ENCODE measurements around the gene SCLY. TPM values are rescaled to one million over a fixed set of nuclear protein-coding genes. Genes with fewer than 3 reads are reported as not detected.
A peak's percentile ranks its signal among the peaks of the same experiment; 100 is the strongest.

SCLY gene
- total RNA-seq, 1 experiment from 2014 or later = 8.7 TPM

DNA sequence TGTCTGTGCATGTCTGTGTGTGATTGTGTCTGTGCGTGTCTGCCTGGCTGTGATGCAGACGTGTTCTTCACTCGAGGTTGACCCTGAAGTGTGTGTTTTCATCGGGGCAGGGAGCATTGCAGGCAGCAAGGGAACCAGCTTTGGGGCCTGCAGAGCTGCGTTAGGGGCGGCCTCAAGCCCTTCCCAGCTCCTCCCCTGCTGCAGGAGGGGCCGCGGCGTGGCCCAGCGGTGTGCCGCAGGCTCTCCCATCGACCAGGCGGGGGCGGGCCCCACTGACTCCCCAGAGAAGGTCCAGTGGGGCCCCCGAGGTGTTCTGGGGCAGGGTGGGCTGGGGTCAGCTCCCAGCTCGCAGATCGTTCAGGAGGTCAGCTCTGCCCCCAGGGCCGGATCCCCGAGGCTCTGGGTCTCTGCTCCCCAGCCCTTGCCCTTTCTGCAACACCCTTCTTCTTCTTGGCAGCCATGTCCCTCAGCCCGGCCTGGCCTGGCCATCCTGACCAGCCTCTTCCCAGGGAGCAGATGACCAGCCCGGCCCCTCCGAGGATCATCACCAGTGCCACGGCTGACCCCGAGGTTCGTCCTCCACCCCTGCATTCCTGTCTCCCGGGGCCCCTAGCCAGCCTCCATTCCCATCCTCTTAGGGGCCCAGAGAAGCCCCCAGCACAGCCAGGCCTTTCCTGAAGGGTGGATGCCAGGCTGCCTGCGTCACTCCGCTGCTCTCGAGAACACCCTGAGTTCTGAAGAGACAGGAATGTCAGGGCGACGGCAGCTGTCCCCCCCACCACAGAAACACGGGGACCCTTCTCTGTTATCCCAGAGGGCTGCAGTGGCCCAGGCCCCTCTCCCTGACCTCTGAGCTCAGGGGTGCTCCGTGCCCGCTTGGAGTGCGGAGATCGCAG lies 66.6 kb downstream of the SCLY start:
- no peak for DNase-seq (ENCODE audit: low read depth)

DNA sequence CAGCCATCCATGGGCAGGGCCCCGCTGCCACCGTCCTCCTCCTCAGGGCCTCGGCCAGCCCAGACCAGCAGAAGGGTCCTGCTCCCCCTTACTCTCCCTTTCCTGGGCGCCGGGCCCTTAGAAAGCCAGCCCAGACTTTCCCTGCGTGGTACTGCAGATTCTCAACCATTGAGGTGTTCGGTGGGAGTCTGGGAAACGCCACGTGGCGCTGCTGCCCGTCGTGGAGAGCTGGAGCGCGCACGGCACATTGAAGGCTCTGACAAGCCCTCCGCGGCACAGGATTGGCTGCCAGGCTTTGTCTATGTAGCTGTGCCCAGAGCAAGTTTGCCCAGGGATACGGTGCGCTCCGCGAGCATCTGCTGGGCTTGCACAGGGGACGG lies 67.2 kb downstream of the SCLY start:
- DNase-seq (ENCODE audit: low read depth) = no peak

DNA sequence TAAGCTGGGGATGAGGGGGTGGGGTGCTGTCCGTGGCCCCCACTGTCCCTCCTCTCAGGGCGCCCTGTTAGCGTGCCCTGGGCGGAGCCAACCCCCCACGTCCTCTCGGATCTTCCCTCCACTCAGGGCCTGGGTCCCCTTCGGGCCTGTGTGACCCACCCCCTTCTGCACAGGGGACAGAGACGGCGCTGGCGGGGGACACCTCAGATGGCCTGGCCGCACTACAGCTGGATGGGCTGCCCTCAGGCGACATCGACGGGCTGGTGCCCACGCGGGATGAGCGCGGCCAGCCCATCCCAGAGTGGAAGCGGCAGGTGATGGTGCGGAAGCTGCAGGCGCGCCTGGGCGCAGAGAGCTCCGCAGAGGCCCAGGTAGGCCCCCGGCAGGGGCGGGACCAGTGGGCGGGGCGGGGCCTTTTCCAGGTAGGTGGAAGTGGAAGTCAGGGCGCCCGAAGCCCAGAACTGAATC lies 67.8 kb downstream of the SCLY start:
- DNase-seq (ENCODE audit: low read depth) = no peak

DNA sequence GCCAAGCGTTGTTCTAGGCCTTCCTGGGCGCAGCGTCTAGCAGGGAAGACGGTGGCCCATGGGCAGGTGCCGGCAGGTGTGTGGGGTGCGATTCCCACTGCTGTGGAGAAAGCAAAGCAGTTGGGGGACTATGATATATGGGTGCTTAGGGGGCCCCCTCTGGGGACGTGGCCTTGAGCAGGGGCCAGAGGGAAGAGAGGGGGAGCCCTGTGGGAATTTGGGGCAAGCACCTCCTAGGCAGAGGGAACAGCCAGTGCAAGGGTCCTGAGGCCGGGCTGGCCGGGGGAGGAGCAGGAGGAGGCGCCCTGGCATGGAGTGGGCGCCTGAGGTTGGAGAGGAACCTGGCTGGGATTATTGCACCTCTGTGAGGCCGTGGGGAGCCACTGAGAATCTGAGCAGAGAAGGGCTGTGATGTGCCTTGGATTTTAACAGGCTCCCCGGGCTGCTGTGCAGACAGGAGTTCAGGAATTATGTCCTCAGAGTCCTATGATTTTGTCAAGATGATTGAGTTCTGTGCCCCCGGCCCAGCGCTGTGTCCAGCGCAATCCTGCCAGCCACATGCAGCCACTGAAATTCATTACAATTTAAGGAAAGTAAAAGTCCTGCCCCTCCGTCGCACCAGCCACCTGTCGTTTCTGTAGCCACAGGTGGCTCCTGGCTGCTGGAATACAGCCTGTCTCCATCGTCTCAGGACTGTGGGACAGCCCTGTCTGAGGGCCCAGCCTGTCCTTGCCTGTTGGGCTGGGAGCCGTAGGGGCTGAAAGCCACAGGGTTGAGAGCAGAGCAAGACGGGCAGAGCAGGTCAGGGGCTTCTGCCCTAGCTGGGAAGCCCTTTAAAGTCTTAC lies 68.6 kb downstream of the SCLY start:
- no peak for DNase-seq (ENCODE audit: low read depth)

DNA sequence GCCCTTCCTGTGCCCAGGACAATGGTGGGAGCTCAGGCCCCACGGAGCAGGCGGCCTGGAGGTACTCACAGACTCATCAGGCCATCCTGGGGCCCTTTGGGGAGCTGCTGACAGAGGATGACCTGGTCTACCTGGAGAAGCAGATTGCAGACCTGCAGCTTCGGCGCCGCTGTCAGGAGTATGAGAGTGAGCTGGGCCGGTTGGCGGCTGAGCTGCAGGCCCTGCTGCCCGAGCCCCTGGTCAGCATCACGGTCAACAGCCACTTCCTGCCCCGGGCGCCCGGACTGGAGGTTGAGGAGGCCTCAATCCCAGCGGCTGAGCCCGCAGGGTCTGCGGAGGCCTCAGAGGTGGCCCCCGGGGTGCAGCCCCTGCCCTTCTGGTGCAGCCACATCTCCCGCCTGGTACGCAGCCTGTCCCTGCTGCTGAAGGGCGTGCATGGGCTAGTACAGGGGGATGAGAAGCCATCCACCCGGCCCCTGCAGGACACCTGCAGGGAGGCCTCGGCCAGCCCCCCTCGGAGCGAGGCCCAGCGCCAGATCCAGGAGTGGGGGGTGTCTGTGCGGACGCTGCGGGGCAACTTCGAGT lies 69.4 kb downstream of the SCLY start:
- no peak for DNase-seq (ENCODE audit: low read depth)

DNA sequence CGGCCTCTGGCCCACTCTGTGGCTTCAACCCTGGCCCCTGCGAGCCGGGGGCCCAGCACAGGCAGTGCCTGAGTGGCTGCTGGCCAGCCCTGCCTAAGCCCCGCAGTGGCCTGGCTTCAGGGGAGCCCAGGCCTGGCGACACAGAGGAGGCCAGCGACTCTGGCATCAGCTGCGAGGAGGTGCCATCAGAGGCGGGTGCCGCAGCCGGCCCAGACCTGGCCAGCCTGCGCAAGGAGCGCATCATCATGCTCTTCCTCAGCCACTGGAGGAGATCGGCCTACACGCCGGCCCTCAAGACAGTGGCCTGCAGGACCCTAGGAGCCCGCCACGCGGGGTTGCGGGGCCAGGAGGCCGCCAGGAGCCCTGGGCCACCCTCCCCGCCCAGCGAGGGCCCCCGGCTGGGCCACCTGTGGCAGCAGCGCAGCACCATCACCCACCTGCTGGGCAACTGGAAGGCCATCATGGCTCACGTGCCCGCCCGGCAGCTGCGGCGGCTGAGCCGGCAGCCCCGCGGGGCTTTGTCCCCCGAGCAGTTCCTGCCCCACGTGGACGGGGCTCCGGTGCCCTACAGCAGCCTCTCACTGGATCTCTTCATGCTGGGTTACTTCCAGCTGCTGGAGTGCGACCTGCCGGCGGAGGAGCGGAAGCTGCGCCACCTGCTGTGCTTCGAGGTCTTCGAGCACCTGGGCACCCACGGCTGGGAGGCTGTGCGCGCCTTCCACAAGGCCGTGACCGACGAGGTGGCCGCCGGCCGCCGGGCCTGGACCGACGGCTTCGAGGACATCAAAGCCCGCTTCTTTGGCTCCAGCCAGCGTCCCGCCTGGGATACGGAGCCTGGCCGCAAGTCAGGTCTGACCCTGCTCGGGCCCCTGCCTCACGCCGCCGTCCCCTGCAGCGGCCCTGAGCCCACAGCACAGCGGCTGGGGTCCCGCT lies 70.2 kb downstream of the SCLY start:
- no peak for DNase-seq (ENCODE audit: low read depth)

DNA sequence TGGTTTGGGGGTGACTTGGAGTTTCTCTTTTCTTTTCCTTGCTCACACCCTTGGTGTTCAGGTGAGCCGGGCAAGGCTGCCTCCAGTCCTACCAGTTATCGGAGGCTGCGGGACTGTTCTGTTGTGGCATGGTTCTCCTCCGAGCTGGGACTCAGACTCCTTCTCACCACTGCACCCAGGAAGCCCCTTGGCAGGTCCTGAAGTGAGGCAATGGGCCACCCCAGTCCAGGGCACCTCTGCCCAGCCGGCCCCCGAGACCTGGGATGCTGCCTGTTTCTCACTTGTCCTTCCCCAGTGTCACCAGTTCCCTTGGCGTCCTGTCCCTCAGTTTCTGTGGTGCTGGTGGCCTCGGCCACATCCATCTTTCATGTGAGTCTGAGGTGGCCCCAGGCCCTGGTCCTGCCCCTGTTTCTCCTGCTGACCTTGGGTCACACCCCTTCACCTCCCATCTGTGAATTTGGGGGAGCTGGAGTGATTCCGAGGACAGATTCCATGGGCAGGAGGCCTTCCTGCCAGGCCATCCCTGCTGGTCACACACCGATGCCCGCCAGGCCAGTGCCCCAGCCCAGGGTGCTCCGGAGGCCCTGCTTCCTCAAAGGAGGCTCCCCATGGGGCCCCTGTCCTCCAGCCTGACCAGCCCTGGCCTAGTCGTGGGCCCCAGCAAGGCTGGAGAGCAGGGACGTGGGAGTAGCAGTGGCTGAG lies 71.1 kb downstream of the SCLY start:
- DNase-seq (ENCODE audit: low read depth) = no peak

DNA sequence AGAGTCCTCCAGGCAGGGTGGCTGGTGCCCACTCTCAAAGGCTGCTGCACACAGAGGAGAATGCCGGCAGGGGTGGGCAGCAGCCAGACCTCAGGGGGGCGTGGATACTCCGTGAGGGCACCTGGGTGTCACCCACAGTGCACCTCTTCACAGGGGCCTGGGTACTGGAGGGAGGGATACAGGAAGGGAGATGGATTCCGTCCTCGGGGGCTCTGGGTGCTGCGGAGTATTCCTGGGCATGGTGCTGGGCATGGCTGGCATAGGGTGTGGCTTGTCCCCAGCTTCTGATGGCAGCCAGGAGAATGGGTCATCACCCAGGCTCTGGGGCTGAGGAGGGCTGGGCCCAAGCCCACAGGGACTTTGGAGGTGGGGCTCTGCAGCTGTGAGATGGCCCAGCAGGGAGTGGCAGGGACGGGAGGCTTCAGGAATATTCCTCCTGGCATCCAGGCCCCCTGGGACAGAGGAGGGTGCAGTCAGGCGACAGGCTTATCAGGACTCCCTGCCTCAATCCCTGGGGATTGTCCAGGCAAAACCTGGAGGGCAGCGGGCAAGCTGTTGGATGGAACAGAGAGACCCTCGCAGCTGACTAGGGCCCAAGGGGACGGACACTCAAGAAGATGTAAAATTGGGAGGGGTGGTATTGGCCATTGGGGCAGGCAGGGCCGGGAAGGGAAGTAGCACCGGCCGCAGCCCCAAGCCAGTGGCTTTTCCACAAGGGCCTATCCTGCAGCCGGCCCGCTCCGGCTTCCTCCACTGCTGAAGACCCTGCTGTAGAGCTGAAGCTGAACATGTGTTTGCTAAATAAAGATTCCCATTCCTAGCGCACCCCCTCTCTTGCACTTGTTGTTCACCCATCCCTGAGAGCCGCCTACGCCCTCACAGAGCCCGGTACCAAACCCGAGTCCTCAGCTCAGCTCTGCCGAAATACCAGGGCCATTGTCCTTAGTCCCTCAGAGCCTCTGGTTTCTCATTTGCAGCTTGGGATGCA lies 72.0 kb downstream of the SCLY start:
- no peak for DNase-seq (ENCODE audit: low read depth)

DNA sequence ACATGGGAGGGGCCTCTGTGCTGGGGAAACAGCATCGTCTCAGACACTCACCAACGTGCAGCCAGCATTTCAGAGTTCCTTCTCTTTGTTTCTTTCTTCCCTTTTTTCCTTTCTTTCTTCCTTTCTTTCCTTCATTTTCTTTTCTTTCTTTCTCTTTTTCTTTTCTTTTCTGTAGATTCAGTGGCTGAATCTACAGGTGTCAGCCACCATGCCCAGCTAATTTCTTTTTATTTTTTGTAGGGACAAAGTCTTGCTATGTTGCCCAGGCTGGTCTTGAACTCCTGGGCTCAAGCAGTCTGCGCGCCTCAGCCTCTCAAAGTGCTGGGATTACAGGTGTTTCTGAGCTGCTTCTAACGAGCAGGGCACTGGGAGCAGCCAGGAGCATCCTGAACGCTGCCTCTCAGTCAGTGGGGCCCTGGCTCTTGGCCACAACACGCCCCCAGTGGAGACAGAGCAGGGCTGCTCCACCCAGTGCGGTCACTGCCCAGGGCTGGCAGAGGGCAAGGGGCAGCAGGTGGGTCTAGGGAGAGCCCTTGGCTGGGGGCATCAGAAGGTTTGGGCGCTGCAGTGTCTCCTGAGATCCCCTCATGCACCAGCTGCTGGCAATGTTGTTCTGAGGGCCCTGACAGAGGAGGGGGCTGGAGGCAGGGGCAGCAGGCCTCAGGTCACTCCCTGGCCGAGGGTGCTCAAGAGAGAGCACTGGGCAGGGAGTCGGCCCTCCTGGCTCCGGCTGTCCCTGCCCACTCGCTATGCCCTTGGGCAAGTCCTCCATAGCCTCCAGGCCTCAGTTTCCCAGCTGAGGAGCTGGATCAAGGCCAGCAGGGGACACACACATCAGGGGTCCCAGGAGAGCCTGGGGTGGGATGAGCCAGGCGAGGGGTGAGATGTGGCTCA lies 72.9 kb downstream of the SCLY start:
- no peak for DNase-seq (ENCODE audit: low read depth)

DNA sequence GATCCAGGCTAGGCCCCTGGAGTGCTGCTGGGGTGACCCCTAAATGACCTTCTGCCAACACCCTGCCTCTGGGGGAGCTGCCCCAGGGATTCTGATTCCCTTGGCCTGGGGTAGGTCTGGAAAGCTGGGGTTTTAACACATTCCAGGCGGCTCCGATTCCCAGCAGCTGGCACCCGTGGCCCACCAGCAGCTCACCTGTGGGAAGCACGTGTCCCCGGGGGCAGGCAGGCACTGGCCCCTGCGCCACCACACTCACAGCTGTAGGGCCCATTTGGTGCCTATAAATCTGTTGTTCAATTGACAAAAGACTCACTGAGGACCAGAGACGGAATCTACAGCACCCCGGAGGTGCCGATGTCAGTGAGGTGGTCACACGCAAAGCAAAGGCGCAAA lies 73.6 kb downstream of the SCLY start:
- DNase-seq (ENCODE audit: low read depth) = no peak

DNA sequence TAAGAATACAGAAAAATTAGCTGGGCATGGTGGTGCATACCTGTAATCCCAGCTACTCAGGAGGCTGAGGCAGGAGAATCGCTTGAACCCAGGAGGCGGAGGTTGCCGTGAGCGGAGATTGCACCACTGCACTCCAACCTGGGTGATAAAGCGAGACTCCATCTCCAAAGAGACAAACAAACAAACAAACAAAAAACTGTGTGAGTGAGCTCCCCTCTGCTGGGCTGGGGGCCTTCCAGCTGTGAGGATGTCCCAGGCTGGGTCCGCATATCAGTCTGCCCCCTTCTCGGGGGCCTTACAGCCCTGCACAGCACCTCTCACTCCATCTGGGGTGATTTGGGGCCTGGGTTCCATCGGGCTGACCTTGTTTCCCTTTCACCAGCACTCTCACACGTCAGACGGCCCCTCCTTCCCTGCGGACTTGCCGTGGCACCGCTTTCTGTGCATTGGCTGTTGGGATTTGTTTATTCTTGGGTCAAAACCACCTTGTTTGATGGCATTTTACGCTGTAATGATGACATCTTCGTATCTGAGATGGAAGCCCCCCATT lies 74.9 kb downstream of the SCLY start:
- no peak for DNase-seq (ENCODE audit: low read depth)

DNA sequence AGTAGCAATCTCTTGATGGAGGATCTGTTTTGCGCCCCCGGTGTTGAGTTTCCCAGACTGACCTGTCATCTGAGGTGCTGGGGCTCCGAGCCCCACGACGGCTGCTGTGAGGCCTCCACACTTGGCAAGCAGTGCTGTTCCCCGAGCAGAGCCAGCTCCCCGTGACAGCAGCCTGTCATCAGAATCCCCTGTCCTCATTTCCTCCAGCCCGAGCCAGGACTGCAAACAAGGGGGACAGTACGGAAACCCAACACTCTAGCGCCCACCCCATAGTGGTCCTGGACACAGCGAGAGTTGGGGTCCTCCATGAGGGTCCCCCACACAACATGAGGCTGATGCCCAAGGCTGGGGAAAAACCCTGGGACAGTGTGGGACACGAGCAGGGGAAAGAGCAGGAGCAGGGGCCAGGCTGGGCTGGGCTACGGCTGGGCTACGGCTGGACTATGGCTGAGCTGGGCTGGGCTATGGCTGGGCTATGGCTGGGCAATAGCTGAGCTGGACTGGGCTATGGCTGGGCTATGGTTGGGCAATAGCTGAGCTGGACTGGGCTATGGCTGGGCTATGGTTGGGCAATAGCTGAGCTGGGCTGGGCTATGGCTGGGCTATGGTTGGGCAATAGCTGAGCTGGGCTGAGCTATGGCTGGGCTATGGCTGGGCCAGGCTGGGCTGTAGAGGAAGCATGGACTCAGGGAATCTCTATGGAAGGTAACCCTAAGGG lies 76.2 kb downstream of the SCLY start:
- peak; percentile 34 for DNase-seq (ENCODE audit: low read depth)

DNA sequence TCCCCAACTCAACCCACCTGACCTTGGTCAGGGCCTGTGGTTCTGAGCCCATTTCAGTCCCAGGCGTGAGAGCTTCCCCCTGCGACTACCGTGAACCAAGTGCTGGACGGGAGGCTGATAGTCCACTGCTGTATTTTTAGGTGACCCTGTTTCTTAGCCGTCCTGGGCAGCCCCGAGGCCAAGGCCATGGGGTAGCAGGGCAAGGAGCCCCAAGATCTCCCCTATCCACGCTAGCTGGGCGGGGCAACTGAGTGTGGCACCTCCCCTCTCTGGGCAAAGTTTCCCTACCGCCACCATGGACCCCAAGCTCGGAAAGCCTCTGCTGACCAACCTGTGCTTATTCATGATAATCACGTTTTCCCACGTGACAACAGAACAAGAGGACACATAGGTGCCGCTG lies 77.1 kb downstream of the SCLY start:
- DNase-seq (ENCODE audit: low read depth) = no peak

DNA sequence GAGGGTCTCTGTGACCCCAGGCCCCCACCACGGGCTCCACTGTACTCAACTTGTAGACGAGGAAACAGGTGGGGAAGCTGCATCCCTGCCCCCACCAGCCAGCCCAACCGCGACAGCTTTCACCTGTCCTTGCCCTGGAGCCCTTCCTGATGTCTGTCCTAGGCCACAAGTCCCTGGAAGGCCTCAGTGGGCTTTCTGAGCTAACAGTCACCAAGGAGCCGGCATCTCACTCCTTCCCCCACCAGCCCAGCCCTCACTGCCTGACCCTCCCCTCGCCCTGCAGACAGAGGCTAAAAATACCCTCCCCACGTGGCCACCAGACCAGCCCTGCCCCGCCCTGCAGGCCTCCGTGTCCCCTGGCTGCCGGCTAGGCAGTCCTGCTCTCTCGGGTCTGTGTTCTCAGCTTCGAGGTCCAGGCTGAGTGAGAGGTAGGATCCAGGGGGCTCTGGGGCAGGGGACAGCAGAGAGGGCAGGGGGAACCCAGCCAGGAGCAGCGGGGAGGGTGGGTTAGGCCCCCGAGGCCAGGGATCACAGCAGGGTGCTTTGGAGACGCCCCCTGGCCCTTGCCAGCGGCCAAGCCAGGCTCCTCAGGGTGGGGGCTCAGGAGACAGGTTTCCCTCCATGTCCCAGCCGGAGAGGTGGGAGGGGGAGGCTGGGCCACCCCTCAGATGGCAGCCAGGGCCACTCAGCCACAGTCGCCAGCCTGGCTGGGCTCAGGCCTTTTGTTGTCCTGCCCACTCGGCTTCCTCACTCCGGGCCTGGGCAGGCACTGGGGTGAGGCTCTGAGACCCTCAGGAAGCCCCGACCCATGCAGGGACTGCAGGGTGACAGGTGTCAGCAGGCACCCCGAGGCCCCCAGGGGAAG lies 77.8 kb downstream of the SCLY start, which contains the start of gene KLHL30:
Gene KLHL30, plus strand, starts transcription at position 338 of the 865 bp plus-strand sequence. CDS start 2,087 bp downstream, outside the sequence.
- DNase-seq (ENCODE audit: low read depth) = no peak

DNA sequence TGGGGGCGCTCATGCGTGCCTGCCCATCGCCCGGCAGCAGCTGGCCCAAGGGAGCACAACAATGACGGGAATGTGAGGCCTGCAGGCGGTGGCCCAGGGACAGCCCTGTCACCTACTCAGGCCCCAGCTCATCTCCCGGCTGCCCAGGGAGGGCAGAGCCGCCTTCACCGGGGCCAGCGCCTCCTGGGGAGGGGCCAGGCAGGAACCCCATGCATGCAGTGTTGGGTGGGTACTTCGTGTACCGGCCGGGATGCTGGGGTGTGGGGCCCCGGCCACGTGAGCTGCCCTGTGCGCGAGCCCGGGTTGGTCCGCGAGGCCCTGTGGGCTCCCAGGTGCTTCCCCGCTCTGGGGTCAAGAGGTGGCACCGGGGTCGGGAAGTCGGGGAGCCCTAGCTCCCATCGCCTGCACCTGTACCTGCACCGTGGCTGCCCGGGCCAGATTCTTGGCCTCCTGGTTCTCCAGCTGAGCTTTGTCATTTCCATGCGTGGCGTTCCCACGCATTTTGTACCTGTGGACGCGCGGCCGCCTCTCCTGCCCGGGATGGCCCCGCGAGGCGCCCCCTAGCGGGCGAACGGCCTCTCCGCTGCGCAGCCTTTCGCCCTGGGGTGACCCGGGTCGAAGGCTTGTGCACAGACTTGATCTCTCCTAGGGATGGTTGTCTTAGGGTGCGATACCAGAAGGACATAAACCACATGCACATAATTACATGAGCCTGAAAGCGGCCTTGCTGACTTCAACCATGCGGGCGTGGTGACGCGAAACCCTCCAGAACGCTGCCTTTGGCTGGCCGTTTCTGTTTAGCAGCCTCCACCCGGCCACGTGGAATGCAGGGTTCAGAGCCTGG lies 78.6 kb downstream of the SCLY start:
- DNase-seq (ENCODE audit: low read depth) = no peak

Measured in M059J (cell line).